Duodenal mucosa (tissue), 2 donors: Measurements from ENCODE around the gene MAST4.

ENCODE experiments used
- H3K27ac ChIP-seq: one replicate; pipeline ENCODE4 v1.7.0; 2013; ENCODE audit warnings: low read depth, low read length
- H3K27me3 ChIP-seq, 2 donors: one replicate each; pipeline ENCODE4 v1.7.0; 2013; ENCODE audit warnings: low read length in 2 of 2, control low read depth in 1 of 2; ENCODE audit not compliant: insufficient read depth in 2 of 2, control insufficient read depth in 1 of 2
- H3K36me3 ChIP-seq, 2 donors: one replicate each; pipeline ENCODE4 v1.7.0; 2013; ENCODE audit warnings: low read length in 2 of 2, control low read depth in 1 of 2; ENCODE audit not compliant: insufficient read depth in 2 of 2, control insufficient read depth in 1 of 2
- H3K4me1 ChIP-seq, 2 donors: one replicate each; pipeline ENCODE4 v1.7.0; 2013; ENCODE audit warnings: low read length in 2 of 2, control low read depth in 1 of 2; ENCODE audit not compliant: insufficient read depth in 2 of 2, control insufficient read depth in 1 of 2
- H3K4me3 ChIP-seq, 2 donors: one replicate each; pipeline ENCODE4 v1.7.0; 2013; ENCODE audit warnings: low read length in 2 of 2, low read depth in 1 of 2
- H3K9ac ChIP-seq, 2 donors: one replicate each; pipeline ENCODE4 v1.7.0; 2013; ENCODE audit warnings: low read length in 2 of 2, low read depth in 1 of 2
- H3K9me3 ChIP-seq, 2 donors: one replicate each; pipeline ENCODE4 v1.7.0; 2013; ENCODE audit warnings: low read length in 2 of 2, control low read depth in 1 of 2; ENCODE audit not compliant: control insufficient read depth in 1 of 2

MAST4 gene

DNA sequence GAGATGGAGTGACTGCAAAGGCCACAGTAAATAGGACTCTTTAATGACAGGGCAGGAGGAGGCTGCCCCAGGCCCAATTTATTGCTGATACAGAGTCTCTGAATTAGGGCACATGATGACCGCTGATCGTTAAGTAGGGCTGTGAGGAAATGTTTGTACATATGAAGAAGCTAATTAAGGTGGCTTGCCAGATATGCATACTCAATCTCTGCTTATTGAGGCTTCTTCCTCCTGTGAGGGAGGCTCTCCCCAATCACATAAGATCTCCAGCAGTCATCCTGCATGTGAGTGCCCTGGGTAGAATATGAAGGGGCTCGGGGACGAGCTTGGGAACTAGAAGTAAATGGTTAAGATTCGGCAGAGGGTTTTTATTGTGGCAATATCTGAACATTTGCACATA lies 608.6 kb downstream of the MAST4 start:
- H3K27me3 ChIP-seq: no peaks in the 10 kb centered on the region
- peaks cover 9 to 16% of the 10 kb centered on the region in 2 donors for H3K4me1 ChIP-seq
- no peak overlapping the region for H3K4me3 ChIP-seq
- no peaks in the 10 kb centered on the region for H3K36me3 ChIP-seq
- no peak overlapping the region for H3K27ac ChIP-seq
- H3K9me3 ChIP-seq: no peaks in the 10 kb centered on the region
- no peak overlapping the region for H3K9ac ChIP-seq

DNA sequence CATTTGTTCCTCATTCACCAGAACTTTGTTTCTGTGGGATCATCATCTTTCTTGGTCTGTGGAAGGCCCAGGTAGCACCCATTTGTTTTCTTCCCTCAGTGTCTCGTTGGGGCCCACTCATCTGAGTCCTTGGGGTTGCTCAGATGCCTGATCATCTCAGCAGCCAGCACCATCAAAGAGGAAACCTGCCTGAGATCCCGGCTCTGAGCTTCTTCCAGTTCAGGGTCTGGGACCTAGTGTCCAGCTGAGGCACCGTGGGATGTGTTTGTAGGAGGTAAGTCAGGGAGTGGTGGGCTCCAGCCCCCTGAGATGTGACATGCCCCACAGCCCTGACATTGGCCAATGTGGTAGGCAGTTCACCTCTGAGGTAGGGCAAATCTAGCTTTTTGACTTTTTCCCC lies 609.8 kb downstream of the MAST4 start:
- H3K36me3 ChIP-seq: no peaks in the 10 kb centered on the region
- H3K9ac ChIP-seq: no peak overlapping the region
- H3K9me3 ChIP-seq: no peaks in the 10 kb centered on the region
- H3K4me1 ChIP-seq: peaks cover 9 to 14% of the 10 kb centered on the region in 2 donors
- H3K27ac ChIP-seq: peak overlapping the region; percentile 44
- H3K27me3 ChIP-seq: no peaks in the 10 kb centered on the region
- peak overlapping the region in 1 of 2 donors; percentile 8 for H3K4me3 ChIP-seq

- Histone ChIP-seq H3K9ac (no peak overlapping the region), H3K27me3 (no peaks in the 10 kb centered on the region), H3K4me1 (peaks cover 9 to 14% of the 10 kb centered on the region in 2 donors), H3K9me3 (no peaks in the 10 kb centered on the region), H3K27ac (no peak overlapping the region), H3K4me3 (no peak overlapping the region), H3K36me3 (no peaks in the 10 kb centered on the region)
These were observed 610.3 kb downstream of the MAST4 start for GRCh38 chr5:67206461-67206860.

- Histone ChIP-seq H3K4me1 (peaks cover 9 to 14% of the 10 kb centered on the region in 2 donors), H3K27me3 (no peaks in the 10 kb centered on the region), H3K36me3 (no peaks in the 10 kb centered on the region), H3K9me3 (no peaks in the 10 kb centered on the region), H3K9ac (no peak overlapping the region), H3K27ac (no peak overlapping the region), H3K4me3 (no peak overlapping the region)
These were observed 610.7 kb downstream of the MAST4 start for GRCh38 chr5:67206929-67207328.

- H3K4me1 ChIP-seq: peaks cover 9 to 14% of the 10 kb centered on the region in 2 donors
- H3K27me3 ChIP-seq: no peaks in the 10 kb centered on the region
- no peak overlapping the region for H3K9ac ChIP-seq
- H3K36me3 ChIP-seq: no peaks in the 10 kb centered on the region
- no peaks in the 10 kb centered on the region for H3K9me3 ChIP-seq
- H3K4me3 ChIP-seq: no peak overlapping the region
- no peak overlapping the region for H3K27ac ChIP-seq
These were observed 612.2 kb downstream of the MAST4 start for GRCh38 chr5:67208403-67208802.

- Histone ChIP-seq H3K9me3 (no peaks in the 10 kb centered on the region), H3K27me3 (no peaks in the 10 kb centered on the region), H3K4me1 (peaks cover 9 to 14% of the 10 kb centered on the region in 2 donors), H3K27ac (no peak overlapping the region), H3K9ac (no peak overlapping the region), H3K4me3 (no peak overlapping the region), H3K36me3 (no peaks in the 10 kb centered on the region)
These were observed 613.1 kb downstream of the MAST4 start for GRCh38 chr5:67209141-67209771.

DNA sequence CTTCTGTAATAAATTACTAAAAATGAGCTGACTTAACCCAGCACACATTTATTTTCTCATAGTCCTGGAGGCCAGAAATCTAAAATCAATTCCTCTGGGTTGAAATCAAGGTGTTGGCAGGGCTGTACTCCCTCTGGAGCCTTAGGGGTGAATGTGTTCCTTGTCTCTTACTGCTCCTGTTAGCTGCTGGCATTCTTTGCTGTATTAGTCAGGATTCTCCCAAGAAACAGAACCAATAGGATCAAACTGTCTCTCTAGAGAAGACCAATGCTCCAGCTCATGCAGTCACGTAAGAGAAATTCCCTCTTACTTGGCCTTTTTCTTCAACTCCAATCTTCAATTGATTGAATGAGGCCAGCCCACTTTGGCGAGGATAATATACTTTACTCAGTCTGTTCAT lies 615.7 kb downstream of the MAST4 start:
- Histone ChIP-seq H3K4me1 (peaks cover 20 to 23% of the 10 kb centered on the region in 2 donors), H3K36me3 (no peaks in the 10 kb centered on the region), H3K9ac (no peak overlapping the region), H3K27me3 (no peaks in the 10 kb centered on the region), H3K4me3 (no peak overlapping the region), H3K27ac (no peak overlapping the region), H3K9me3 (no peaks in the 10 kb centered on the region)

- no peak overlapping the region for H3K27ac ChIP-seq
- no peak overlapping the region for H3K9ac ChIP-seq
These were observed 617.8 kb downstream of the MAST4 start for GRCh38 chr5:67214036-67214435.

GRCh38 chr5:67214707-67215447 lies 618.7 kb downstream of the MAST4 start:
- no peaks in the 10 kb centered on the region for H3K27me3 ChIP-seq
- peaks cover 20 to 23% of the 10 kb centered on the region in 2 donors for H3K4me1 ChIP-seq
- H3K9me3 ChIP-seq: no peaks in the 10 kb centered on the region
- peak overlapping the region in 1 of 2 donors; percentile 36 for H3K9ac ChIP-seq
- H3K36me3 ChIP-seq: no peaks in the 10 kb centered on the region
- peak overlapping the region; percentile 46 to 53 for H3K4me3 ChIP-seq
- no peak overlapping the region for H3K27ac ChIP-seq

More at GRCh38 chr5:67214036-67214435, 617.8 kb downstream of the MAST4 start:
- peaks cover 20 to 23% of the 10 kb centered on the region in 2 donors for H3K4me1 ChIP-seq
- no peak overlapping the region for H3K4me3 ChIP-seq
- no peaks in the 10 kb centered on the region for H3K9me3 ChIP-seq
- no peaks in the 10 kb centered on the region for H3K36me3 ChIP-seq
- no peaks in the 10 kb centered on the region for H3K27me3 ChIP-seq
